ENCODE results near the gene RGS19.

RGS19 gene

GRCh38 chr20:64077541-64077875 is 1.8 kb downstream of the RGS19 start:
- no peak for DNase-seq (ENCODE audit: low read depth, low spot score)

- DNase-seq (ENCODE audit: low read depth, low spot score): no peak
Measured at GRCh38 chr20:64077094-64077493, 2.2 kb downstream of the RGS19 start.

GRCh38 chr20:64076061-64076997 is 3.0 kb downstream of the RGS19 start:
- DNase-seq (ENCODE audit: low read depth, low spot score): no peak

GRCh38 chr20:64075556-64075955 is 3.8 kb downstream of the RGS19 start:
- DNase-seq (ENCODE audit: low read depth, low spot score): no peak

GRCh38 chr20:64074963-64075362 is 4.4 kb downstream of the RGS19 start:
- DNase-seq (ENCODE audit: low read depth, low spot score): no peak

- no peak for DNase-seq (ENCODE audit: low read depth, low spot score)
Measured at GRCh38 chr20:64074184-64074789, 5.0 kb downstream of the RGS19 start.

GRCh38 chr20:64073476-64074183 is 5.7 kb downstream of the RGS19 start:
- DNase-seq (ENCODE audit: low read depth, low spot score): no peak

- DNase-seq (ENCODE audit: low read depth, low spot score): no peak
Measured at GRCh38 chr20:64072498-64073063, 6.7 kb downstream of the RGS19 start.

- DNase-seq (ENCODE audit: low read depth, low spot score): no peak
Measured at GRCh38 chr20:64071341-64072332, 7.7 kb downstream of the RGS19 start.

- no peak for DNase-seq (ENCODE audit: low read depth, low spot score)
Measured at GRCh38 chr20:64070244-64070993, 8.9 kb downstream of the RGS19 start.

GRCh38 chr20:64069614-64070243 is 9.6 kb downstream of the RGS19 start:
- no peak for DNase-seq (ENCODE audit: low read depth, low spot score)

- DNase-seq (ENCODE audit: low read depth, low spot score): no peak
Measured at GRCh38 chr20:64069209-64069613, 10.1 kb downstream of the RGS19 start.

GRCh38 chr20:64068386-64069208 is 10.7 kb downstream of the RGS19 start:
- DNase-seq (ENCODE audit: low read depth, low spot score): no peak

- no peak for DNase-seq (ENCODE audit: low read depth, low spot score)
Measured at GRCh38 chr20:64067733-64068307, 11.5 kb downstream of the RGS19 start.

- DNase-seq (ENCODE audit: low read depth, low spot score): no peak
Measured at GRCh38 chr20:64067005-64067632, 12.2 kb downstream of the RGS19 start.

GRCh38 chr20:64065974-64066343 is 13.4 kb downstream of the RGS19 start:
- no peak for DNase-seq (ENCODE audit: low read depth, low spot score)

GRCh38 chr20:64065062-64065973 is 14.0 kb downstream of the RGS19 start:
- no peak for DNase-seq (ENCODE audit: low read depth, low spot score)
